HepG2 (cell line): ENCODE data around the gene NDE1. TPM values are rescaled to one million over a fixed set of nuclear protein-coding genes. Genes with fewer than 3 reads are reported as not detected.

Source experiments
- ATAC-seq: fragments of 200-7000 bp; cut with Tn5 transposase; 3 replicates; pipeline ENCODE4 v1.9.1; 2020; ENCODE audit warnings: mild to moderate bottlenecking, moderate library complexity
- BruUV-seq: library from RNA; stranded (reverse); fragments of 400-500 nt; replicated peaks from 2 replicates; lab custom pipeline; 2021; lab: Mats Ljungman, UMichigan
- CTCF ChIA-PET: fragments of 300-600 bp; formaldehyde crosslinking; extraction: SDS; loops from one replicate; lab custom pipeline; 2021; ENCODE audit warnings: low total read pairs, inconsistent platforms, low intra/inter-chr PET ratio; lab: Yijun Ruan, JAX
- POLR2A ChIA-PET: fragments of 350-600 bp; sonication (Branson Sonifier 250); formaldehyde crosslinking; loops from one replicate; lab custom pipeline; 2020; ENCODE audit warnings: antibody characterized with exemption, inconsistent platforms; lab: Yijun Ruan, JAX
- DNase-seq: peaks from one replicate; pipeline ENCODE4 v3.0.0-alpha.2; 2015; ENCODE audit warnings: low spot score
- FAIRE-seq: peaks from 3 replicates; lab custom pipeline; 2011; peaks lifted over from hg19 to GRCh38; lab: Jason Lieb, UNC
- H2AFZ ChIP-seq: one replicate; pipeline ENCODE4 v1.6.1; 2011; ENCODE audit warnings: low read length, inconsistent platforms
- H3K27ac ChIP-seq: fragments of 300-600 bp; 3 replicates; pipeline ENCODE4 v1.8.0; 2011; ENCODE audit warnings: mixed run types, mild to moderate bottlenecking, mixed read lengths, low read length, inconsistent platforms; ENCODE audit not compliant: insufficient read depth; ENCODE audit errors: extremely low read length
- H3K27me3 ChIP-seq, 2 experiments: fragments of 200-600 bp in 1 of 2; 2 replicates in 1 of 2; 3 replicates in 1 of 2; pipeline versions ENCODE4 v1.6.0 to v1.8.0; 2011; ENCODE audit warnings: low read length in 2 of 2, mild to moderate bottlenecking in 2 of 2, moderate library complexity in 2 of 2, inconsistent platforms in 1 of 2; ENCODE audit not compliant: insufficient read depth in 2 of 2, control insufficient read depth in 1 of 2
- H3K36me3 ChIP-seq, 2 experiments: fragments of 200-600 bp in 1 of 2; replicated peaks in 1 of 2; 2 replicates in 1 of 2; 3 replicates in 1 of 2; pipeline versions ENCODE4 v1.5.1 to v1.8.0; 2011; ENCODE audit warnings: low read length in 2 of 2, inconsistent platforms in 1 of 2; ENCODE audit not compliant: insufficient read depth in 2 of 2, control insufficient read depth in 1 of 2
- H3K4me1 ChIP-seq: 2 replicates; pipeline ENCODE4 v1.5.1; 2012; ENCODE audit warnings: low read length, inconsistent platforms; ENCODE audit not compliant: insufficient read depth
- H3K4me2 ChIP-seq: 2 replicates; pipeline ENCODE4 v1.6.0; 2011; ENCODE audit warnings: low read depth, low read length, inconsistent platforms
- H3K4me3 ChIP-seq, 3 experiments: fragments of 200-600 bp in 1 of 3; sonication (generic), shearing (Covaris generic) in 1 of 3; replicated peaks in 1 of 3; 2 replicates each; pipeline ENCODE4 v1.5.1; 2011 to 2016; ENCODE audit warnings: low read length in 3 of 3, inconsistent platforms in 2 of 3, low read depth in 2 of 3, mild to moderate bottlenecking in 2 of 3, control low read depth in 1 of 3, mixed read lengths in 1 of 3; ENCODE audit not compliant: insufficient read depth in 1 of 3
- H3K79me2 ChIP-seq: one replicate; pipeline ENCODE4 v1.6.1; 2011; ENCODE audit warnings: low read length, inconsistent platforms; ENCODE audit not compliant: insufficient read depth
- H3K9ac ChIP-seq: 2 replicates; pipeline ENCODE4 v1.6.0; 2011; ENCODE audit warnings: mild to moderate bottlenecking, low read depth, low read length, inconsistent platforms; ENCODE audit not compliant: insufficient read depth
- H3K9me3 ChIP-seq: 2 replicates; pipeline ENCODE4 v1.5.1; 2012; ENCODE audit warnings: mild to moderate bottlenecking, low read length
- H4K20me1 ChIP-seq: 2 replicates; pipeline ENCODE4 v1.6.0; 2011; ENCODE audit warnings: inconsistent platforms, mild to moderate bottlenecking, low read length, moderate library complexity; ENCODE audit not compliant: insufficient read depth
- ASH2L ChIP-seq: fragments of 300-600, 200-600 bp; sonication (generic); IDR thresholded peaks from 2 replicates; pipeline ENCODE4 v1.7.0; 2017; ENCODE audit warnings: low read depth, mild to moderate bottlenecking, moderate library complexity, mixed read lengths, low read length; ENCODE audit not compliant: insufficient read length
- ATRX ChIP-seq: sonication (generic); formaldehyde crosslinking; IDR thresholded peaks from 2 replicates; pipeline ENCODE4 v1.4.0; 2020; ENCODE audit warnings: missing genetic modification reagents, borderline replicate concordance
- DNMT1 ChIP-seq: sonication (generic); formaldehyde crosslinking; IDR thresholded peaks from 2 replicates; pipeline ENCODE4 v1.5.1; 2020; ENCODE audit warnings: mild to moderate bottlenecking, missing genetic modification reagents
- MXI1 ChIP-seq: IDR thresholded peaks from 3 replicates; pipeline ENCODE4 v1.6.1; 2012; ENCODE audit warnings: low read depth, low read length, inconsistent platforms, borderline replicate concordance
- RFX1 ChIP-seq: fragments of 450-650 bp; IDR thresholded peaks from 2 replicates; pipeline ENCODE4 v1.6.1; 2017
- RFXANK ChIP-seq: IDR thresholded peaks from 2 replicates; pipeline ENCODE4 v1.6.1; 2016
- SCMH1 ChIP-seq: sonication (generic); formaldehyde crosslinking; IDR thresholded peaks from 2 replicates; pipeline ENCODE4 v1.9.0; 2021; ENCODE audit warnings: missing genetic modification reagents, mild to moderate bottlenecking, borderline replicate concordance
- SOX13 ChIP-seq, 3 experiments: fragments of 450-650 bp in 1 of 3; sonication (generic) in 1 of 3; formaldehyde crosslinking in 1 of 3; IDR thresholded peaks in 2 of 3; conservative IDR thresholded peaks in 1 of 3; 2 replicates each; pipeline versions ENCODE4 v1.5.0 to v1.6.1; 2016 to 2020; ENCODE audit warnings: antibody characterized with exemption in 1 of 3, mild to moderate bottlenecking in 1 of 3, missing compliant biosample characterization in 1 of 3, missing genetic modification reagents in 1 of 3, moderate library complexity in 1 of 3
- TRIM24 ChIP-seq: sonication (generic); formaldehyde crosslinking; IDR thresholded peaks from 2 replicates; pipeline ENCODE4 v1.8.0; 2022; ENCODE audit warnings: mild to moderate bottlenecking, missing genetic modification reagents
- ZNF567 ChIP-seq: sonication (generic); formaldehyde crosslinking; IDR thresholded peaks from 2 replicates; pipeline ENCODE4 v1.8.1; 2023; ENCODE audit warnings: mild to moderate bottlenecking, missing genetic modification reagents, borderline replicate concordance
- ZNF644 ChIP-seq: IDR thresholded peaks from 2 replicates; pipeline ENCODE4 v1.6.1; 2016; ENCODE audit warnings: low read depth
- ZNF713 ChIP-seq: sonication (generic); formaldehyde crosslinking; IDR thresholded peaks from 2 replicates; pipeline ENCODE4 v1.4.0; 2020; ENCODE audit warnings: mild to moderate bottlenecking, missing genetic modification reagents
- ZNF839 ChIP-seq: sonication (generic); formaldehyde crosslinking; IDR thresholded peaks from 2 replicates; pipeline ENCODE4 v1.4.0; 2020; ENCODE audit warnings: missing genetic modification reagents, mild to moderate bottlenecking, borderline replicate concordance
- WGBS: methylation state at CpG from one replicate; pipeline ENCODE4 v1.1.6; 2017; ENCODE audit warnings: low lambda C conversion rate; 5-methylcytosine and 5-hydroxymethylcytosine counted together
- in situ Hi-C: cut with HindIII; loops from 2 replicates; pipeline ENCODE4 v1.10.0; 2017; ENCODE audit warnings: low pct_unique_long_range_greater_than_20kb; ENCODE audit not compliant: extremely low pct_ligation_motif_present
- intact Hi-C: fragments of 100-400 bp; cut with micrococcal nuclease; formaldehyde crosslinking; loops from one replicate; pipeline ENCODE4 v1.10.0; 2022; ENCODE audit not compliant: unreplicated experiment
- polyA plus RNA-seq, 8 experiments: library from polyadenylated mRNA; depleted of rRNA in 3 of 8; stranded (reverse) in 7 of 8; unstranded in 1 of 8; fragments of >200 nt; fragmentation: Illumina TruSeq in 4 of 8; extraction: Trizol in 4 of 8; gene quantifications; 2 replicates each; pipeline versions ENCODE4 v1.2.1 to v1.2.3, GENCODE V29; 2011 to 2016; ENCODE audit warnings: low read depth in 4 of 8, missing spikeins in 1 of 8, mixed read lengths in 1 of 8; ENCODE audit not compliant: insufficient read depth in 1 of 8
- total RNA-seq, 5 experiments: library from RNA; depleted of rRNA; stranded (reverse); fragments of >200 nt; fragmentation: Illumina TruSeq; extraction: Trizol; gene quantifications; 2 replicates each; pipeline ENCODE4 v1.2.3, GENCODE V29; 2016; ENCODE audit warnings: low read depth in 1 of 5
- TF ChIP-seq, protein P1 (sequence below): sonication (generic); formaldehyde crosslinking; IDR thresholded peaks from 2 replicates; pipeline ENCODE4 v1.4.0; 2020; ENCODE audit warnings: missing genetic modification reagents
- TF ChIP-seq, protein P2 (sequence below): sonication (generic); formaldehyde crosslinking; IDR thresholded peaks from 2 replicates; pipeline ENCODE4 v1.8.1; 2023; ENCODE audit warnings: mild to moderate bottlenecking, inconsistent platforms, moderate library complexity, missing genetic modification reagents, borderline replicate concordance

Gene NDE1
- total and polyA plus RNA-seq, 2 of the 13 experiments (the other 11 are each of a cell fraction or from before 2014, with no cell fraction given): 40.9 to 72.5 TPM

DNA sequence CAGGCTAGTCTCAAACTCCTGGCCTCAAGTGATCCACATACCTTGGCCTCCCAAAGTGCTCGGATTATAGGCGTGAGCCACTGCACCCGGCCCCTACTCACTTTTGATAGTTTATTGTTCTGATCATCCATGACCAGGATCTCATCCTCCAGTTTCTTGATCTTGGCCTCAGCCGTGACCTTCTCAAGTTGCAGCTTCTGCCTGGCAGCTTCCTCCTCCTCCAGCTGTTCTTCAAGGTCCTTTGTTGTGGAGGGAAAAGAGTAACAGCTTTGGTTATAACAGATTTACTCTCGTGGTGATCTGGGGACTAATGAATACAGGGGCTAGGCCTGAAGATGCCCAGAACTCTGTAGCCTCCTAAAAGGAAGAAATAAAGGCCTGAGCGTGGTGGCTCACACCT is 89.9 kb downstream of the NDE1 start:
- CTCF ChIA-PET: no interaction called here
- Histone ChIP-seq H3K27me3 (peaks cover 9 to 33% of the 10 kb centered on the region in 2 experiments; a peak in 4 of 5 replicates), H3K27ac (no peak overlapping the region), H2AFZ (no peak overlapping the region), H3K4me1 (peaks cover 16% of the 10 kb centered on the region), H3K9ac (no peak overlapping the region), H3K79me2 (no peaks in the 10 kb centered on the region), H4K20me1 (no peaks in the 10 kb centered on the region), H3K4me3 (no peak overlapping the region), H3K4me2 (no peak overlapping the region), H3K9me3 (no peaks in the 10 kb centered on the region), H3K36me3 (no peaks in the 10 kb centered on the region)
- TF ChIP-seq TRIM24 (CRISPR knock-in tag) (no peak), SCMH1 (CRISPR knock-in tag) (no peak), ATRX (CRISPR knock-in tag) (no peak), ZNF839 (CRISPR knock-in tag) (no peak), RFX1 (no peak), ZNF644 (CRISPR knock-in tag) (no peak), DNMT1 (no peak), ZNF567 (CRISPR knock-in tag) (no peak), ASH2L (no peak), SOX13 (IDR thresholded peaks at IDR 0.05) (no peak), SOX13 (CRISPR knock-in tag; conservative IDR thresholded peaks at IDR 0.05 in 1 of 2, IDR thresholded peaks at IDR 0.05 in 1 of 2) (no peak), MXI1 (no peak), ZNF713 (no peak), RFXANK (CRISPR knock-in tag) (no peak)
- TF ChIP-seq, protein P1, sequence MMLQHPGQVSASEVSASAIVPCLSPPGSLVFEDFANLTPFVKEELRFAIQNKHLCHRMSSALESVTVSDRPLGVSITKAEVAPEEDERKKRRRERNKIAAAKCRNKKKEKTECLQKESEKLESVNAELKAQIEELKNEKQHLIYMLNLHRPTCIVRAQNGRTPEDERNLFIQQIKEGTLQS (CRISPR knock-in tag): no peak
- TF ChIP-seq, protein P2, sequence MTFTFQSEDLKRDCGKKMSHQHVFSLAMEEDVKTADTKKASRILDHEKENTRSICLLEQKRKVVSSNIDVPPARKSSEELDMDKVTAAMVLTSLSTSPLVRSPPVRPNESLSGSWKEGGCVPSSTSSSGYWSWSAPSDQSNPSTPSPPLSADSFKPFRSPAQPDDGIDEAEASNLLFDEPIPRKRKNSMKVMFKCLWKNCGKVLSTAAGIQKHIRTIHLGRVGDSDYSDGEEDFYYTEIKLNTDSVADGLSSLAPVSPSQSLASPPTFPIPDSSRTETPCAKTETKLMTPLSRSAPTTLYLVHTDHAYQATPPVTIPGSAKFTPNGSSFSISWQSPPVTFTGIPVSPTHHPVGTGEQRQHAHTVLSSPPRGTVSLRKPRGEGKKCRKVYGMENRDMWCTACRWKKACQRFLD (CRISPR knock-in tag): no peak
- intact Hi-C loops (no loop called here), in situ Hi-C loops (no loop called here)
- no peak for DNase-seq
- ATAC-seq: no peak
- no TSS peak for BruUV-seq
- POLR2A ChIA-PET: no interaction called here
- WGBS: 19% methylated on average over 6 of the region's 6 CpGs
- FAIRE-seq: no peak
